Stimulated activated CD8-positive, alpha-beta memory T cell treated with anti-CD3 and anti-CD28 coated beads, Interleukin-12 subunit alpha, Interleukin-12 subunit beta, amount 100 ng/mL, for 24 hours (primary cell): ENCODE results near the gene HSD11B1.

ENCODE experiments used
- DNase-seq: peaks from one replicate; pipeline ENCODE4 v3.0.0-alpha.2; 2020; ENCODE audit errors: extremely low read depth

The HSD11B1 gene

GRCh38 chr1:209704584-209704983 is at the start of gene HSD11B1:
Gene HSD11B1, plus strand, starts transcription at chr1:209704846. Its CDS starts 97 bp downstream, at chr1:209704943.
- no peak for DNase-seq

- DNase-seq = no peak
These were observed 49.0 kb upstream of the HSD11B1 start for GRCh38 chr1:209655411-209656231.

GRCh38 chr1:209657140-209657879 is 47.3 kb upstream of the HSD11B1 start:
- DNase-seq = no peak

GRCh38 chr1:209657918-209658317 is 46.7 kb upstream of the HSD11B1 start:
- DNase-seq = no peak

- no peak for DNase-seq
These were observed 44.7 kb upstream of the HSD11B1 start for GRCh38 chr1:209659909-209660308.

GRCh38 chr1:209661071-209661470 is 43.6 kb upstream of the HSD11B1 start:
- DNase-seq = no peak

GRCh38 chr1:209662879-209663327 is 41.7 kb upstream of the HSD11B1 start:
- DNase-seq = no peak

- DNase-seq = no peak
These were observed 37.5 kb upstream of the HSD11B1 start for GRCh38 chr1:209667103-209667502.

GRCh38 chr1:209667708-209668107 is 36.9 kb upstream of the HSD11B1 start:
- no peak for DNase-seq

- no peak for DNase-seq
These were observed 34.1 kb upstream of the HSD11B1 start for GRCh38 chr1:209670441-209671082.

GRCh38 chr1:209672705-209673630 is 31.7 kb upstream of the HSD11B1 start:
- no peak for DNase-seq

- no peak for DNase-seq
These were observed 30.8 kb upstream of the HSD11B1 start for GRCh38 chr1:209673631-209674417.

GRCh38 chr1:209674957-209675564 is 29.6 kb upstream of the HSD11B1 start, which contains the start of gene G0S2:
Gene G0S2, plus strand, starts transcription at chr1:209675412. Its CDS starts 273 bp downstream, at chr1:209675685.
- no peak for DNase-seq

GRCh38 chr1:209675565-209676154 is 29.0 kb upstream of the HSD11B1 start:
- no peak for DNase-seq

- DNase-seq = no peak
These were observed 25.6 kb upstream of the HSD11B1 start for GRCh38 chr1:209678981-209679539.

GRCh38 chr1:209685821-209686220 is 18.8 kb upstream of the HSD11B1 start:
- DNase-seq = no peak

- no peak for DNase-seq
These were observed 18.3 kb upstream of the HSD11B1 start for GRCh38 chr1:209686322-209686721.

GRCh38 chr1:209688746-209689234 is 15.9 kb upstream of the HSD11B1 start:
- DNase-seq = no peak

GRCh38 chr1:209689477-209689876 is 15.2 kb upstream of the HSD11B1 start:
- no peak for DNase-seq
